Mesodermal cell (in vitro differentiated cells): ENCODE data around the gene MAPKAPK2.

Source experiments
- H3K27ac ChIP-seq: 2 replicates; pipeline ENCODE4 v1.7.0; 2013; ENCODE audit warnings: mild to moderate bottlenecking, low read depth, low read length, moderate library complexity; ENCODE audit not compliant: severe bottlenecking
- H3K36me3 ChIP-seq: 2 replicates; pipeline ENCODE4 v1.7.1; 2013; ENCODE audit warnings: mild to moderate bottlenecking, low read length, moderate library complexity; ENCODE audit not compliant: control insufficient read depth, insufficient read depth
- H3K4me1 ChIP-seq: one replicate; pipeline ENCODE4 v1.7.1; 2013; ENCODE audit warnings: mild to moderate bottlenecking, low read length; ENCODE audit not compliant: insufficient read depth, control insufficient read depth, poor library complexity, severe bottlenecking
- H3K4me3 ChIP-seq: 2 replicates; pipeline ENCODE4 v1.7.0; 2013; ENCODE audit warnings: low read length, control low read depth, mild to moderate bottlenecking; ENCODE audit not compliant: insufficient read depth, poor library complexity, severe bottlenecking; ENCODE audit errors: extremely low read depth
- H3K9me3 ChIP-seq: 2 replicates; pipeline ENCODE4 v1.7.1; 2013; ENCODE audit warnings: mild to moderate bottlenecking, low read length, moderate library complexity; ENCODE audit not compliant: control insufficient read depth
- WGBS, 2 experiments: methylation state at CpG; one replicate each; pipeline ENCODE4 v1.1.5; 2013; ENCODE audit warnings: missing lambda C conversion rate in 2 of 2; ENCODE audit not compliant: insufficient coverage in 2 of 2; 5-methylcytosine and 5-hydroxymethylcytosine counted together

The MAPKAPK2 gene

GRCh38 chr1:206713070-206713469 is 28.4 kb downstream of the MAPKAPK2 start:
- H3K9me3 ChIP-seq: no peaks in the 10 kb centered on the region
- 86 to 100% methylated on average over 3 to 4 of the region's 4 CpGs for WGBS, 2 experiments
- no peaks in the 10 kb centered on the region for H3K36me3 ChIP-seq
- peaks cover 30% of the 10 kb centered on the region for H3K4me1 ChIP-seq
- H3K27ac ChIP-seq: no peak overlapping the region
- H3K4me3 ChIP-seq: no peak overlapping the region

- Histone ChIP-seq H3K9me3 (no peaks in the 10 kb centered on the region), H3K4me3 (no peak overlapping the region), H3K27ac (peak overlapping the region; percentile 37), H3K4me1 (peaks cover 30% of the 10 kb centered on the region), H3K36me3 (no peaks in the 10 kb centered on the region)
- WGBS, 2 experiments: 93 to 99% methylated on average over 6 of the region's 6 CpGs
These were observed 29.2 kb downstream of the MAPKAPK2 start for GRCh38 chr1:206713910-206714312.

- H3K4me3 ChIP-seq: no peak overlapping the region
- H3K36me3 ChIP-seq: peaks cover 3% of the 10 kb centered on the region
- H3K9me3 ChIP-seq: no peaks in the 10 kb centered on the region
- WGBS, 2 experiments: 84 to 93% methylated on average over 6 to 7 of the region's 9 CpGs
- H3K27ac ChIP-seq: peak overlapping the region; percentile 37
- peaks cover 30% of the 10 kb centered on the region for H3K4me1 ChIP-seq
These were observed 29.8 kb downstream of the MAPKAPK2 start for GRCh38 chr1:206714331-206715058.

- H3K27ac ChIP-seq: no peak overlapping the region
- WGBS, 2 experiments: 100% methylated on average over 3 of the region's 4 CpGs
These were observed 30.4 kb downstream of the MAPKAPK2 start for GRCh38 chr1:206715120-206715519.

GRCh38 chr1:206715552-206716158 is 30.9 kb downstream of the MAPKAPK2 start:
- H3K4me3 ChIP-seq: no peak overlapping the region
- H3K36me3 ChIP-seq: peaks cover 4% of the 10 kb centered on the region
- no peaks in the 10 kb centered on the region for H3K9me3 ChIP-seq
- H3K27ac ChIP-seq: no peak overlapping the region
- 94 to 100% methylated on average over 2 to 3 of the region's 3 CpGs for WGBS, 2 experiments
- H3K4me1 ChIP-seq: peaks cover 30% of the 10 kb centered on the region

More at GRCh38 chr1:206715120-206715519, 30.4 kb downstream of the MAPKAPK2 start:
- no peaks in the 10 kb centered on the region for H3K9me3 ChIP-seq
- H3K4me1 ChIP-seq: peaks cover 30% of the 10 kb centered on the region
- peaks cover 4% of the 10 kb centered on the region for H3K36me3 ChIP-seq
- H3K4me3 ChIP-seq: no peak overlapping the region

GRCh38 chr1:206716159-206716869 is 31.6 kb downstream of the MAPKAPK2 start:
- H3K4me1 ChIP-seq: peaks cover 30% of the 10 kb centered on the region
- no peak overlapping the region for H3K27ac ChIP-seq
- H3K9me3 ChIP-seq: no peaks in the 10 kb centered on the region
- 94% methylated on average over 5 to 6 of the region's 11 CpGs for WGBS, 2 experiments
- peaks cover 4% of the 10 kb centered on the region for H3K36me3 ChIP-seq
- no peak overlapping the region for H3K4me3 ChIP-seq

- H3K36me3 ChIP-seq: peaks cover 4% of the 10 kb centered on the region
- peaks cover 30% of the 10 kb centered on the region for H3K4me1 ChIP-seq
- no peak overlapping the region for H3K4me3 ChIP-seq
- H3K27ac ChIP-seq: no peak overlapping the region
- WGBS, 2 experiments: 91 to 96% methylated on average over 4 to 8 of the region's 8 CpGs
- H3K9me3 ChIP-seq: no peaks in the 10 kb centered on the region
These were observed 32.4 kb downstream of the MAPKAPK2 start for GRCh38 chr1:206716870-206717673.

GRCh38 chr1:206717674-206717989 is 32.9 kb downstream of the MAPKAPK2 start:
- Histone ChIP-seq H3K9me3 (no peaks in the 10 kb centered on the region), H3K36me3 (peaks cover 4% of the 10 kb centered on the region), H3K4me1 (peaks cover 32% of the 10 kb centered on the region), H3K27ac (no peak overlapping the region), H3K4me3 (no peak overlapping the region)
- whole genome bisulfite sequencing, 2 experiments: no CpG with 5 or more reads among the region's 1 CpG

- H3K4me1 ChIP-seq: peaks cover 38% of the 10 kb centered on the region
- H3K4me3 ChIP-seq: no peak overlapping the region
- WGBS, 2 experiments: 83 to 91% methylated on average over 1 to 6 of the region's 10 CpGs
- H3K9me3 ChIP-seq: no peaks in the 10 kb centered on the region
- H3K36me3 ChIP-seq: peaks cover 4% of the 10 kb centered on the region
- no peak overlapping the region for H3K27ac ChIP-seq
These were observed 34.6 kb downstream of the MAPKAPK2 start for GRCh38 chr1:206719169-206719839.

- Histone ChIP-seq H3K4me3 (no peak overlapping the region), H3K36me3 (peaks cover 4% of the 10 kb centered on the region), H3K27ac (no peak overlapping the region), H3K4me1 (peaks cover 32% of the 10 kb centered on the region), H3K9me3 (no peaks in the 10 kb centered on the region)
- WGBS, 2 experiments: 83 to 86% methylated on average over 1 of the region's 1 CpG
These were observed 36.7 kb downstream of the MAPKAPK2 start for GRCh38 chr1:206721454-206721853.
